ENCODE measurements around the gene ZNF600.
"Not testable (repeated sequence)": the region's sequence is repeated elsewhere in the genome, so short reads cannot be mapped to it uniquely, and the experiment has no call there.

The ZNF600 gene

DNA sequence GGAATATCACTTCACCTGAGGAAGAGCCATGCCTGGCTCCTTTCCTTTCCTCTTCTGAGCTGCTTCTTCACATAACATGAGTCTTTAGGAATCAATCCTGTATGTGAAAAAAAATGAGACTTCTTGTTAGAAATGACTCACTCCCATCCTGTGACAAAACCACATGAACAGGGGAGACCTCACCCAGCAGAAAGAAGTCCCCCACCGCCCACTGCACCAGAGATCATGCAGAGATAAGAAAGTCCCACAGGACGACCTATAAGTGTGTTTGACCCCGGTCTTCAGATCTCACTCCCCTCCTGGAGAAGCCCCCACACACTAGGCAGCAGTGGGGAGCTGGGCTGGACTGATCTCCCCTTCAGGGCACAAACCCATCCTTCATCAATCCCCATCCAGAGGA, 7.8 kb downstream of the ZNF600 start:
- H3K27ac ChIP-seq (ENCODE audit: low read depth, low read length) = no peak overlapping the region
- peaks cover 13% of the 10 kb centered on the region for H3K36me3 ChIP-seq (ENCODE audit: control insufficient read depth, low read length)
- H3K79me2 ChIP-seq (ENCODE audit: control insufficient read depth, low read length) = peaks cover 2% of the 10 kb centered on the region; the same call in 1 of the 2 replicates
- no peaks in the 10 kb centered on the region for H3K27me3 ChIP-seq (ENCODE audit: control insufficient read depth, low read length)
- no peak overlapping the region for H3K4me3 ChIP-seq (ENCODE audit: low read length)
- H3K9me3 ChIP-seq (ENCODE audit: control insufficient read depth, insufficient read depth, low read length) = no peaks in the 10 kb centered on the region
- H3K9me2 ChIP-seq (replicated peaks; ENCODE audit: control insufficient read depth, low read length) = no peaks in the 10 kb centered on the region
- H3K4me1 ChIP-seq (ENCODE audit: control insufficient read depth, low read length) = no peaks in the 10 kb centered on the region
- H3F3A ChIP-seq (ENCODE audit: control insufficient read depth, insufficient read depth) = no peaks in the 10 kb centered on the region
- no peaks in the 10 kb centered on the region for H4K20me1 ChIP-seq (ENCODE audit: control insufficient read depth, insufficient read depth, low read depth, low read length)
- H3K4me2 ChIP-seq (ENCODE audit: low read length) = no peak overlapping the region
- TF ChIP-seq, protein P1, sequence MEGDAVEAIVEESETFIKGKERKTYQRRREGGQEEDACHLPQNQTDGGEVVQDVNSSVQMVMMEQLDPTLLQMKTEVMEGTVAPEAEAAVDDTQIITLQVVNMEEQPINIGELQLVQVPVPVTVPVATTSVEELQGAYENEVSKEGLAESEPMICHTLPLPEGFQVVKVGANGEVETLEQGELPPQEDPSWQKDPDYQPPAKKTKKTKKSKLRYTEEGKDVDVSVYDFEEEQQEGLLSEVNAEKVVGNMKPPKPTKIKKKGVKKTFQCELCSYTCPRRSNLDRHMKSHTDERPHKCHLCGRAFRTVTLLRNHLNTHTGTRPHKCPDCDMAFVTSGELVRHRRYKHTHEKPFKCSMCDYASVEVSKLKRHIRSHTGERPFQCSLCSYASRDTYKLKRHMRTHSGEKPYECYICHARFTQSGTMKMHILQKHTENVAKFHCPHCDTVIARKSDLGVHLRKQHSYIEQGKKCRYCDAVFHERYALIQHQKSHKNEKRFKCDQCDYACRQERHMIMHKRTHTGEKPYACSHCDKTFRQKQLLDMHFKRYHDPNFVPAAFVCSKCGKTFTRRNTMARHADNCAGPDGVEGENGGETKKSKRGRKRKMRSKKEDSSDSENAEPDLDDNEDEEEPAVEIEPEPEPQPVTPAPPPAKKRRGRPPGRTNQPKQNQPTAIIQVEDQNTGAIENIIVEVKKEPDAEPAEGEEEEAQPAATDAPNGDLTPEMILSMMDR (IDR thresholded peaks at IDR 0.05; ENCODE audit: low read depth, low read length, poor library complexity, severe bottlenecking) = no peak
- no peak for TF ChIP-seq EZH2phosphoT487 (IDR thresholded peaks at IDR 0.05; ENCODE audit: borderline replicate concordance, low read length)

DNA sequence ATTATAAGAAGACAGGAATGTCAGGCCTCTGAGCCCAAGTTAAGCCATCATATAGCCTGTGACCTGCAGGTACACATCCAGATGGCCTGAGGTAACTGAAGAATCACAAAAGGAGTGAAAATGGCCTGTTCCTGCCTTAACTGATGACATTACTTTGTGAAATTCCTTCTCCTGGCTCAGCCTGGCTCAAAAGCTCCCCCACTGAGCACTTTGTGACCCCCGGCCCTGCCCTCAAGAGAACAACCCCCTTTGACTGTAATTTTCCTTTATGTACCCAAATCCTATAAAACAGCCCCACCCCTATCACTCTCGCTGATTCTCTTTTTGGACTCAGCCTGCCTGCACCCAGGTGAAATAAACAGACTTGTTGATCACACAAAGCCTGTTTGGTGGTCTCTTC, 30.1 kb downstream of the ZNF600 start:
- H3K4me3 ChIP-seq (ENCODE audit: low read length); H3K4me1 ChIP-seq (ENCODE audit: control insufficient read depth, low read length); H3K79me2 ChIP-seq (ENCODE audit: control insufficient read depth, low read length); H3K36me3 ChIP-seq (ENCODE audit: control insufficient read depth, low read length); H3K27me3 ChIP-seq (ENCODE audit: control insufficient read depth, low read length); H3K9me3 ChIP-seq (ENCODE audit: control insufficient read depth, insufficient read depth, low read length); H3K27ac ChIP-seq (ENCODE audit: low read depth, low read length); H3K9me2 ChIP-seq (replicated peaks; ENCODE audit: control insufficient read depth, low read length); H3F3A ChIP-seq (ENCODE audit: control insufficient read depth, insufficient read depth); H4K20me1 ChIP-seq (ENCODE audit: control insufficient read depth, insufficient read depth, low read depth, low read length); H3K4me2 ChIP-seq (ENCODE audit: low read length): not testable (repeated sequence)

DNA sequence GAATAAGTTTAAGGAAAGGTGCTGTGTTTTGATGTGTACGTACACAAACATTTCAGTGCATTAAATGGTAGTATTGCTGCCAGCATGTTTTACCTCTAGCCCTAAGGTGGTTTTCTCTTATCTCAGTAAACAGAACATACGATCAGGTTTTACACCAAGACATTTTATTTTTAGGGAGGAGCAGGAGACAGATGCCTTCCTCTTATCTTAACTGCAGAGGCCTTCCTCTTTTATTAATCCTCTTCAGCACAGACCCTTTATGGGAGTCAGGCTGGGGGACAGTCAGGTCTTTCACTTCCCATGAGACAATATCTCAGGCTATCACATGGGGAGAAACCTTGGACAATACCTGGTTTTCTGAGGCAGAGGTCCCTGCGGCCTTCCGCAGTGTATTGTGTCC, 36.8 kb downstream of the ZNF600 start:
- TF ChIP-seq EZH2phosphoT487 (IDR thresholded peaks at IDR 0.05; ENCODE audit: borderline replicate concordance, low read length) = no peak
- TF ChIP-seq, protein P1 (IDR thresholded peaks at IDR 0.05; ENCODE audit: low read depth, low read length, poor library complexity, severe bottlenecking) = no peak
- Histone ChIP-seq H4K20me1 (ENCODE audit: control insufficient read depth, insufficient read depth, low read depth, low read length) (no peaks in the 10 kb centered on the region), H3K9me2 (replicated peaks; ENCODE audit: control insufficient read depth, low read length) (no peaks in the 10 kb centered on the region)

DNA sequence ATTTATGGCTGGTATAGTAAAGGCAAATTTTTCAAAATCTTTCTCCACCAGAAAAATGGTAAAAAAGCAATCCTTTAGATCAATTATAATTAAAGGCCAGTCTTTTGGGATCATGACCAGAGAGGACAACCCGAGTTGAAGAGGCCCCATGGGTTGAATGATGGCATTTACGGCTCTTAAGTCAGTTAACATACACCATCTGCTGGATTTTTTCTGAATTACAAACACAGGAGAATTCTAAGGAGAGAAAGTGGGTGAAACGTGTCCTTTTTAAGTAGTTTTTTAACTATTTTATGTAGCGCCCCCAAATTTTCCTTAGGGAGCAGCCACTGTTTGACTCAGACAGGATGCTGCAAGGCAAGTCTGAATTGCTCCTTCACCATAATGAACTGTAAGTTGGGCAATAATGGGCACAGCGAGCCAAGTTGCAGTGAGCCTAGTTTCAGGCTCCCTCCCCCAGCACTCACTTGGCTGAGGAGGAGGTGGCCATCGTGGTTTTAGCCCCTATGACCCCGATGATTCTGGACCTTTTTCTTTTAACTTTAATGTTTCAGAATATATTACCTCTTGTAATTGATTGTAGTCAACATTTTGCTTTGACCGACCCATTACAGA, 38.1 kb downstream of the ZNF600 start:
- H3K27me3 ChIP-seq (ENCODE audit: control insufficient read depth, low read length) = no peaks in the 10 kb centered on the region
- H3K27ac ChIP-seq (ENCODE audit: low read depth, low read length) = no peak overlapping the region
- H3K4me3 ChIP-seq (ENCODE audit: low read length) = no peak overlapping the region
- H3K79me2 ChIP-seq (ENCODE audit: control insufficient read depth, low read length) = no peaks in the 10 kb centered on the region
- TF ChIP-seq EZH2phosphoT487 (IDR thresholded peaks at IDR 0.05; ENCODE audit: borderline replicate concordance, low read length) = no peak
- TF ChIP-seq, protein P1 (IDR thresholded peaks at IDR 0.05; ENCODE audit: low read depth, low read length, poor library complexity, severe bottlenecking) = peak; percentile 19
- H3K9me2 ChIP-seq (replicated peaks; ENCODE audit: control insufficient read depth, low read length) = no peaks in the 10 kb centered on the region
- H3F3A ChIP-seq (ENCODE audit: control insufficient read depth, insufficient read depth) = no peaks in the 10 kb centered on the region
- H3K9me3 ChIP-seq (ENCODE audit: control insufficient read depth, insufficient read depth, low read length) = no peaks in the 10 kb centered on the region
- H3K4me1 ChIP-seq (ENCODE audit: control insufficient read depth, low read length) = no peaks in the 10 kb centered on the region
- no peak overlapping the region for H3K4me2 ChIP-seq (ENCODE audit: low read length)
- no peaks in the 10 kb centered on the region for H3K36me3 ChIP-seq (ENCODE audit: control insufficient read depth, low read length)
- no peaks in the 10 kb centered on the region for H4K20me1 ChIP-seq (ENCODE audit: control insufficient read depth, insufficient read depth, low read depth, low read length)

More for the DNA sequence above, 36.8 kb downstream of the ZNF600 start:
- Histone ChIP-seq H3K36me3 (ENCODE audit: control insufficient read depth, low read length) (no peaks in the 10 kb centered on the region), H3F3A (ENCODE audit: control insufficient read depth, insufficient read depth) (no peaks in the 10 kb centered on the region), H3K4me2 (ENCODE audit: low read length) (no peak overlapping the region), H3K4me1 (ENCODE audit: control insufficient read depth, low read length) (no peaks in the 10 kb centered on the region), H3K9me3 (ENCODE audit: control insufficient read depth, insufficient read depth, low read length) (no peaks in the 10 kb centered on the region), H3K4me3 (ENCODE audit: low read length) (no peak overlapping the region), H3K79me2 (ENCODE audit: control insufficient read depth, low read length) (no peaks in the 10 kb centered on the region), H3K27me3 (ENCODE audit: control insufficient read depth, low read length) (no peaks in the 10 kb centered on the region), H3K27ac (ENCODE audit: low read depth, low read length) (no peak overlapping the region)

DNA sequence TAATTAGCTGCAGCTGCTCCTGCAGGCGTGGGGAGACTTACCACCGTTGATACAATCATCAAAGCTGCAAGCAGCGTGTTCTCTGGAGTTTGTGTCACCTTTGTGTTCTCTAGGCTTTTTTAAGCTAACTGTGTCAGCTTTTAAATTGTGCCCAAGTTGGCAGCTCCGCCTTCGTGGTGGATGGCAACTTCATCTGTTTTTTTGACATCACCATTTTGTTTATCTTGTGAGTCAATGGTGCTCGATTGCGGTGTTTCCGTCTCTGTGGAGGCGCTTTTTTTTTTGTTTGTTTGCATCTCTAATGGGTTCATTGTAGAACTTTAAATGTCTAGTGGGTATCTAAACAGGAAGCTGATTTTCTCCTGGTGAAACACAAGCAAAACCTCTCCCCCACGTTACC, 40.7 kb downstream of the ZNF600 start:
- not testable (repeated sequence) for H3K27me3 ChIP-seq (ENCODE audit: control insufficient read depth, low read length); H3K9me2 ChIP-seq (replicated peaks; ENCODE audit: control insufficient read depth, low read length); H3K27ac ChIP-seq (ENCODE audit: low read depth, low read length)

More for the DNA sequence above, 40.7 kb downstream of the ZNF600 start:
- not testable (repeated sequence) for H3K9me3 ChIP-seq (ENCODE audit: control insufficient read depth, insufficient read depth, low read length); H3K36me3 ChIP-seq (ENCODE audit: control insufficient read depth, low read length); H3K4me1 ChIP-seq (ENCODE audit: control insufficient read depth, low read length); H3K4me3 ChIP-seq (ENCODE audit: low read length); H3K4me2 ChIP-seq (ENCODE audit: low read length); H3K79me2 ChIP-seq (ENCODE audit: control insufficient read depth, low read length); H3F3A ChIP-seq (ENCODE audit: control insufficient read depth, insufficient read depth); H4K20me1 ChIP-seq (ENCODE audit: control insufficient read depth, insufficient read depth, low read depth, low read length)

All from DOHH2 (cell line).